A673 (cell line): ENCODE results near the gene KLLN. TPM values are rescaled to one million over a fixed set of nuclear protein-coding genes. Genes with fewer than 3 reads are reported as not detected.

Source experiments
- BruUV-seq: library from RNA; stranded (reverse); fragments of 400-500 nt; replicated peaks from 2 replicates; lab custom pipeline; 2021; lab: Mats Ljungman, UMichigan
- CTCF ChIA-PET: fragments of 300-600 bp; sonication (Branson Sonifier 250); formaldehyde crosslinking; loops from one replicate; lab custom pipeline; 2022; ENCODE audit warnings: antibody characterized with exemption; lab: Charles Lee
- POLR2A ChIA-PET: fragments of 300-600 bp; sonication (Branson Sonifier 250); formaldehyde crosslinking; loops from one replicate; lab custom pipeline; 2022; ENCODE audit warnings: antibody characterized with exemption; ENCODE audit not compliant: low non-redundant PET; lab: Charles Lee
- DNase-seq: peaks from one replicate; pipeline ENCODE4 v3.0.0-alpha.2; 2015; ENCODE audit warnings: low spot score
- H3K27ac ChIP-seq: fragments of 200-600 bp; sonication (generic); 2 replicates; pipeline ENCODE4 v1.5.1; 2016; ENCODE audit warnings: mixed run types, low read depth, mild to moderate bottlenecking, mixed read lengths, antibody characterized with exemption, low read length; ENCODE audit not compliant: poor library complexity, severe bottlenecking
- H3K27me3 ChIP-seq: fragments of 200-600 bp; sonication (generic); replicated peaks from 2 replicates; pipeline ENCODE4 v1.6.1; 2017; ENCODE audit warnings: mixed run types, low read depth, mild to moderate bottlenecking, mixed read lengths, antibody characterized with exemption, low read length; ENCODE audit not compliant: insufficient read depth, poor library complexity
- H3K36me3 ChIP-seq: fragments of 200-600 bp; sonication (generic); 2 replicates; pipeline ENCODE4 v1.6.1; 2016; ENCODE audit warnings: mixed run types, mild to moderate bottlenecking, mixed read lengths, antibody characterized with exemption, low read length; ENCODE audit not compliant: insufficient read depth, poor library complexity, severe bottlenecking
- H3K4me1 ChIP-seq: fragments of 200-600 bp; sonication (generic); 2 replicates; pipeline ENCODE4 v1.6.1; 2017; ENCODE audit warnings: mixed run types, mild to moderate bottlenecking, mixed read lengths, antibody characterized with exemption, low read length; ENCODE audit not compliant: insufficient read depth, poor library complexity, severe bottlenecking
- H3K4me3 ChIP-seq: fragments of 200-600 bp; sonication (generic); 2 replicates; pipeline ENCODE4 v1.5.1; 2016; ENCODE audit warnings: low read depth, mixed run types, mild to moderate bottlenecking, mixed read lengths, low read length; ENCODE audit not compliant: poor library complexity, severe bottlenecking
- H3K9me3 ChIP-seq: fragments of 200-600 bp; sonication (generic); 2 replicates; pipeline ENCODE4 v1.6.1; 2016; ENCODE audit warnings: mixed run types, low read depth, mild to moderate bottlenecking, mixed read lengths, antibody characterized with exemption, low read length; ENCODE audit not compliant: poor library complexity, severe bottlenecking
- CTCF ChIP-seq: fragments of 300-800, 200-600 bp; sonication (generic); conservative IDR thresholded peaks from 2 replicates; pipeline ENCODE4 v1.5.1; 2017; ENCODE audit warnings: low read depth, mild to moderate bottlenecking, antibody characterized with exemption, low read length, moderate library complexity, mixed read lengths
- EZH2 ChIP-seq: fragments of 200-600 bp; sonication (generic); IDR thresholded peaks from 2 replicates; pipeline ENCODE4 v1.6.1; 2017; ENCODE audit warnings: borderline replicate concordance, low read depth, mild to moderate bottlenecking, mixed read lengths, antibody characterized with exemption, low read length; ENCODE audit not compliant: poor library complexity, severe bottlenecking
- intact Hi-C: fragments of 100-400 bp; cut with micrococcal nuclease; formaldehyde crosslinking; loops from one replicate; pipeline ENCODE4 v1.10.0; 2022; ENCODE audit not compliant: unreplicated experiment
- total RNA-seq: library from RNA; stranded (reverse); gene quantifications from 2 replicates; pipeline ENCODE4 v1.2.3, GENCODE V29; 2021

The KLLN gene
- total RNA-seq, 1 experiment from 2014 or later = 0.32 TPM

- TF ChIP-seq EZH2 (no peak), CTCF (no peak)
- no peaks in the 10 kb centered on the region for H3K9me3 ChIP-seq
- POLR2A ChIA-PET = no interaction called here
- H3K36me3 ChIP-seq = peaks cover 10% of the 10 kb centered on the region
- no TSS peak for BruUV-seq
- no peak for DNase-seq
- H3K27me3 ChIP-seq = no peaks in the 10 kb centered on the region
- intact Hi-C loops = loop anchor here (5.0 kb wide), 1 partner anchor 37 kb away; no protein-coding TSS in a partner anchor
- no peak overlapping the region for H3K4me3 ChIP-seq
- H3K4me1 ChIP-seq = peaks cover 27% of the 10 kb centered on the region
- H3K27ac ChIP-seq = no peak overlapping the region
- CTCF ChIA-PET = no interaction called here
Measured at GRCh38 chr10:87880336-87880735, 17.0 kb upstream of the KLLN start.

GRCh38 chr10:87878664-87879459 lies 15.5 kb upstream of the KLLN start:
- CTCF ChIA-PET = no interaction called here
- Histone ChIP-seq H3K9me3 (no peaks in the 10 kb centered on the region), H3K27me3 (no peaks in the 10 kb centered on the region), H3K4me3 (no peak overlapping the region), H3K4me1 (peaks cover 41% of the 10 kb centered on the region), H3K36me3 (peaks cover 10% of the 10 kb centered on the region), H3K27ac (peak overlapping the region; percentile 0)
- BruUV-seq = no TSS peak
- DNase-seq = peak; percentile 60
- TF ChIP-seq EZH2 (no peak), CTCF (no peak)
- intact Hi-C loops = no loop called here
- POLR2A ChIA-PET = no interaction called here

DNA sequence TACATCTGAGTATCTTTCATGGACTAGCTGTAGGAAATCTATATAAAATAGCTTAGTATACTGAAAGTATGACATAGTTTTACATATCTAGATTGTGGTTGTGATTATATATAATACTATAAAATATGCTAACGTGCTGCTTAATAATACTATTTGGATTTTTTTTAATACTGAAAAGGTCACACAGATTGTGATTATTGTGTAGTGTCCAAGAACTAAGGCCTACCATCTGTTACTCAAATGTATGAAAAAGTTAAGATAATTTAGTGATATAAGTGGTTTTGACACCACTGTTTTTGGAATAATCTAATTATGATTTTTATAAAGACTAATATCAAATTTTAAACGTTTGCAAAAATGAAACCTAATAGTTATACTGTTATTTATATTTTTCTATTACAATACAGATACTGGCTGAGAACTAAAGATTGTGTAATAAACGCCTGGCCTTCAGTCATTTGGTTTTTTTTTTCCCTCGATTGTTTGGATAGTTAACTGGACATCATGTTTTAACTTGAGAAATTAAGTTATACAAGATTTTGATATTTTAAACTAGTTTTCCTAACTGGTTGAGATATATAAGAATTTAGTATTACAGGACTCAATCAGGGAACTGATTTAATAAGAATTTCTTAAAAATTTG lies 12.7 kb upstream of the KLLN start:
- Histone ChIP-seq H3K4me1 (peaks cover 45% of the 10 kb centered on the region), H3K9me3 (no peaks in the 10 kb centered on the region), H3K27me3 (no peaks in the 10 kb centered on the region), H3K36me3 (peaks cover 17% of the 10 kb centered on the region), H3K27ac (no peak overlapping the region), H3K4me3 (no peak overlapping the region)
- TF ChIP-seq EZH2 (no peak), CTCF (no peak)
- intact Hi-C loops = no loop called here
- ChIA-PET POLR2A (no interaction called here), CTCF (no interaction called here)
- DNase-seq = no peak
- no TSS peak for BruUV-seq
